ENCODE measurements around the gene OSER1. TPM values are rescaled to one million over a fixed set of nuclear protein-coding genes. Genes with fewer than 3 reads are reported as not detected.
"Not testable (repeated sequence)": the region's sequence is repeated elsewhere in the genome, so short reads cannot be mapped to it uniquely, and the experiment has no call there.

OSER1 gene
- total and polyA plus RNA-seq, 5 experiments from 2014 or later: 27.7 to 47.3 (median 38.8) TPM

GRCh38 chr20:44241796-44242195, 31.2 kb upstream of the OSER1 start:
- no peak for ATAC-seq
- no peak overlapping the region for H3K27ac Mint-ChIP-seq
- no peak overlapping the region for H3K4me3 Mint-ChIP-seq
- peaks cover 4 to 6% (median 4%) of the 10 kb centered on the region in 4 donors for H3K4me1 Mint-ChIP-seq
- POLR2A ChIA-PET: no interaction called here
- H3K9me3 Mint-ChIP-seq: peaks cover 0 to 2% (median 0%) of the 10 kb centered on the region in 9 donors
- H3K36me3 Mint-ChIP-seq: peaks cover 0 to 6% (median 0%) of the 10 kb centered on the region in 3 donors
- DNase-seq: no peak
- H3K27me3 Mint-ChIP-seq: peaks cover 1 to 6% (median 2%) of the 10 kb centered on the region in 5 donors

- H3K27me3 Mint-ChIP-seq, H3K9me3 Mint-ChIP-seq, DNase-seq, POLR2A ChIA-PET, H3K4me1 Mint-ChIP-seq, ATAC-seq, H3K36me3 Mint-ChIP-seq, H3K4me3 Mint-ChIP-seq: not testable (repeated sequence)
- peak overlapping the region in 1 of 10 donors; percentile 31 for H3K27ac Mint-ChIP-seq
These were observed 26.3 kb upstream of the OSER1 start for GRCh38 chr20:44236840-44237239.

- H3K4me1 Mint-ChIP-seq: peaks cover 6 to 13% (median 8%) of the 10 kb centered on the region in 4 donors
- peaks cover 0 to 2% (median 0%) of the 10 kb centered on the region in 9 donors for H3K9me3 Mint-ChIP-seq
- no peak overlapping the region for H3K4me3 Mint-ChIP-seq
- DNase-seq (no peak), ATAC-seq (no peak)
- no peak overlapping the region for H3K27ac Mint-ChIP-seq
- POLR2A ChIA-PET: interaction anchor here (0.8 to 1.1 kb wide), 2 partner anchors 10 to 13 kb away, joined by 4 to 6 read pairs; no protein-coding TSS in a partner anchor
- no peaks in the 10 kb centered on the region for H3K36me3 Mint-ChIP-seq
- no peaks in the 10 kb centered on the region for H3K27me3 Mint-ChIP-seq
These were observed 25.1 kb upstream of the OSER1 start for GRCh38 chr20:44235702-44236101.

- H3K36me3 Mint-ChIP-seq: no peaks in the 10 kb centered on the region
- peaks cover 0 to 2% (median 0%) of the 10 kb centered on the region in 9 donors for H3K9me3 Mint-ChIP-seq
- H3K27ac Mint-ChIP-seq: peak overlapping the region in 4 of 10 donors; percentile 43 to 80 (median 60)
- H3K4me3 Mint-ChIP-seq: no peak overlapping the region
- POLR2A ChIA-PET: no interaction called here
- ATAC-seq (no peak), DNase-seq (no peak)
- peaks cover 6 to 13% (median 9%) of the 10 kb centered on the region in 4 donors for H3K4me1 Mint-ChIP-seq
- no peaks in the 10 kb centered on the region for H3K27me3 Mint-ChIP-seq
These were observed 24.2 kb upstream of the OSER1 start for GRCh38 chr20:44234566-44235317.

GRCh38 chr20:44233436-44234016, 23.0 kb upstream of the OSER1 start:
- H3K4me1 Mint-ChIP-seq: peaks cover 6 to 13% (median 9%) of the 10 kb centered on the region in 4 donors
- H3K4me3 Mint-ChIP-seq: no peak overlapping the region
- H3K27me3 Mint-ChIP-seq: no peaks in the 10 kb centered on the region
- ATAC-seq: no peak
- no peak overlapping the region for H3K27ac Mint-ChIP-seq
- peaks cover 0 to under 1% (median 0%) of the 10 kb centered on the region in 9 donors for H3K9me3 Mint-ChIP-seq
- H3K36me3 Mint-ChIP-seq: no peaks in the 10 kb centered on the region
- POLR2A ChIA-PET: interaction anchor here (0.6 kb wide), 1 partner anchor 398 kb away, joined by 3 read pairs; no protein-coding TSS in a partner anchor
- no peak for DNase-seq

- not testable (repeated sequence) for H3K36me3 Mint-ChIP-seq, H3K27me3 Mint-ChIP-seq, ATAC-seq, DNase-seq, H3K9me3 Mint-ChIP-seq, H3K27ac Mint-ChIP-seq, H3K4me3 Mint-ChIP-seq
- POLR2A ChIA-PET: interaction anchor here (0.6 kb wide), 1 partner anchor 82 kb away, joined by 3 read pairs; no protein-coding TSS in a partner anchor
- H3K4me1 Mint-ChIP-seq: peaks cover 6 to 17% (median 9%) of the 10 kb centered on the region in 4 donors
These were observed 21.9 kb upstream of the OSER1 start for GRCh38 chr20:44232469-44232856.

GRCh38 chr20:44231713-44232468, 21.3 kb upstream of the OSER1 start:
- DNase-seq (no peak), ATAC-seq (no peak)
- H3K4me1 Mint-ChIP-seq: peaks cover 6 to 19% (median 9%) of the 10 kb centered on the region in 4 donors
- no peak overlapping the region for H3K4me3 Mint-ChIP-seq
- H3K27ac Mint-ChIP-seq: peak overlapping the region in 2 of 10 donors; percentile 21 to 82
- no peaks in the 10 kb centered on the region for H3K9me3 Mint-ChIP-seq
- H3K36me3 Mint-ChIP-seq: no peaks in the 10 kb centered on the region
- H3K27me3 Mint-ChIP-seq: no peaks in the 10 kb centered on the region
- POLR2A ChIA-PET: interaction anchor here (0.6 kb wide), 1 partner anchor 83 kb away, joined by 3 read pairs; no protein-coding TSS in a partner anchor

- peak overlapping the region in 2 of 10 donors; percentile 21 to 82 for H3K27ac Mint-ChIP-seq
- peaks cover 6 to 19% (median 9%) of the 10 kb centered on the region in 4 donors for H3K4me1 Mint-ChIP-seq
- H3K9me3 Mint-ChIP-seq: no peaks in the 10 kb centered on the region
- POLR2A ChIA-PET: no interaction called here
- no peaks in the 10 kb centered on the region for H3K36me3 Mint-ChIP-seq
- no peak overlapping the region for H3K4me3 Mint-ChIP-seq
- ATAC-seq: no peak
- DNase-seq: no peak
- H3K27me3 Mint-ChIP-seq: no peaks in the 10 kb centered on the region
These were observed 20.6 kb upstream of the OSER1 start for GRCh38 chr20:44231193-44231592.

- Mint-ChIP-seq H3K27ac (peak overlapping the region in 5 of 10 donors; percentile 17 to 70 (median 44)), H3K27me3 (no peaks in the 10 kb centered on the region), H3K9me3 (no peaks in the 10 kb centered on the region), H3K36me3 (no peaks in the 10 kb centered on the region), H3K4me3 (no peak overlapping the region), H3K4me1 (peaks cover 6 to 19% (median 8%) of the 10 kb centered on the region in 4 donors)
- ATAC-seq: no peak
- DNase-seq: no peak
- POLR2A ChIA-PET: no interaction called here
These were observed 18.1 kb upstream of the OSER1 start for GRCh38 chr20:44228465-44229258.

- no peaks in the 10 kb centered on the region for H3K36me3 Mint-ChIP-seq
- no peaks in the 10 kb centered on the region for H3K27me3 Mint-ChIP-seq
- H3K9me3 Mint-ChIP-seq: no peaks in the 10 kb centered on the region
- peaks cover 15 to 34% (median 25%) of the 10 kb centered on the region in 4 donors for H3K4me1 Mint-ChIP-seq
- no peak overlapping the region for H3K4me3 Mint-ChIP-seq
- DNase-seq: no peak
- POLR2A ChIA-PET: interaction anchor here (2.1 kb wide), 1 partner anchor 86 kb away, joined by 9 read pairs; the partner anchor contains the start of gene FITM2
- peak overlapping the region in 6 of 10 donors; percentile 19 to 87 (median 62) for H3K27ac Mint-ChIP-seq
- ATAC-seq: no peak
These were observed 14.1 kb upstream of the OSER1 start for GRCh38 chr20:44224637-44225036.

- no peaks in the 10 kb centered on the region for H3K36me3 Mint-ChIP-seq
- peak overlapping the region in 7 of 10 donors; percentile 43 to 87 (median 59) for H3K27ac Mint-ChIP-seq
- ATAC-seq: no peak
- POLR2A ChIA-PET: interaction anchor here (0.8 to 2.1 kb wide), 2 partner anchors 12 to 87 kb away, joined by 4 to 9 read pairs; partner anchors contain the start of gene FITM2
- H3K27me3 Mint-ChIP-seq: no peaks in the 10 kb centered on the region
- H3K4me3 Mint-ChIP-seq: no peak overlapping the region
- H3K4me1 Mint-ChIP-seq: peaks cover 23 to 44% (median 35%) of the 10 kb centered on the region in 4 donors
- no peaks in the 10 kb centered on the region for H3K9me3 Mint-ChIP-seq
- no peak for DNase-seq
These were observed 13.2 kb upstream of the OSER1 start for GRCh38 chr20:44223721-44224120.

Measured in naive thymus-derived CD8-positive, alpha-beta T cell (primary cell).